Stimulated activated CD8-positive, alpha-beta memory T cell treated with anti-CD3 and anti-CD28 coated beads, Interleukin-4, amount 100 ng/mL, for 48 hours (primary cell): ENCODE results near the gene RNASE12.
"Not testable (repeated sequence)": the region's sequence is repeated elsewhere in the genome, so short reads cannot be mapped to it uniquely, and the experiment has no call there.

Experiments used
- DNase-seq: peaks from one replicate; pipeline ENCODE4 v3.0.0-alpha.2; 2020

The RNASE12 gene

GRCh38 chr14:20591235-20591634, at the start of gene RNASE12:
RNASE12 (minus strand) TSS chr14:20591376; CDS start chr14:20590723, 653 bp downstream.
- DNase-seq, result no peak

- peak; percentile 83 for DNase-seq
Measured at GRCh38 chr14:20632831-20633691, 41.9 kb upstream of the RNASE12 start.

- peak; percentile 53 for DNase-seq
Measured at GRCh38 chr14:20632448-20632830, 41.3 kb upstream of the RNASE12 start.

GRCh38 chr14:20631880-20632389, 40.8 kb upstream of the RNASE12 start:
- DNase-seq, result no peak

GRCh38 chr14:20631023-20631879, 40.1 kb upstream of the RNASE12 start:
- DNase-seq, result peak; percentile 77

- peak; percentile 69 for DNase-seq
Measured at GRCh38 chr14:20630340-20631022, 39.3 kb upstream of the RNASE12 start.

GRCh38 chr14:20628063-20628854, 37.1 kb upstream of the RNASE12 start:
- no peak for DNase-seq

- DNase-seq, result no peak
Measured at GRCh38 chr14:20627346-20628027, 36.3 kb upstream of the RNASE12 start.

- peak; percentile 43 for DNase-seq
Measured at GRCh38 chr14:20626274-20626673, 35.1 kb upstream of the RNASE12 start.

GRCh38 chr14:20624495-20625070, 33.4 kb upstream of the RNASE12 start:
- peak; percentile 67 for DNase-seq

- peak; percentile 41 for DNase-seq
Measured at GRCh38 chr14:20623798-20624197, 32.6 kb upstream of the RNASE12 start.

GRCh38 chr14:20622816-20623291, 31.7 kb upstream of the RNASE12 start:
- DNase-seq, result no peak

GRCh38 chr14:20620798-20621478, 29.8 kb upstream of the RNASE12 start:
- no peak for DNase-seq

- DNase-seq, result not testable (repeated sequence)
Measured at GRCh38 chr14:20619688-20620087, 28.5 kb upstream of the RNASE12 start.

- no peak for DNase-seq
Measured at GRCh38 chr14:20618271-20618749, 27.1 kb upstream of the RNASE12 start.

GRCh38 chr14:20617138-20618003, 26.2 kb upstream of the RNASE12 start:
- DNase-seq, result no peak

- no peak for DNase-seq
Measured at GRCh38 chr14:20615996-20616395, 24.8 kb upstream of the RNASE12 start.

- peak; percentile 50 for DNase-seq
Measured at GRCh38 chr14:20614038-20614840, 23.1 kb upstream of the RNASE12 start.
